Measurements from ENCODE around the gene KRTAP10-4. TPM values are rescaled to one million over a fixed set of nuclear protein-coding genes. Genes with fewer than 3 reads are reported as not detected.
"Not testable (repeated sequence)": the region's sequence is repeated elsewhere in the genome, so short reads cannot be mapped to it uniquely, and the experiment has no call there.

KRTAP10-4 gene
- total and polyA plus RNA-seq, 2 donors (not counting 1 experiment from before 2014, with no cell fraction given): not detected

- WGBS (ENCODE audit: insufficient coverage): 82% methylated on average over 22 of the region's 22 CpGs
- Histone ChIP-seq H3K4me3 (ENCODE audit: control extremely low read depth in 1 of 5, extremely low read depth in 1 of 5, insufficient read depth in 1 of 5, low read depth in 2 of 5, low read length in 4 of 5) (no peak overlapping the region), H3K27ac (ENCODE audit: low read length in 2 of 2) (no peak overlapping the region), H3K4me1 (ENCODE audit: control insufficient read depth in 2 of 2, insufficient read depth in 2 of 2, low read length in 2 of 2) (no peaks in the 10 kb centered on the region), H3K36me3 (replicated peaks in 1 of 2; ENCODE audit: control extremely low read depth in 1 of 2, control insufficient read depth in 1 of 2, extremely low read depth in 1 of 2, insufficient read depth in 2 of 2, low read length in 1 of 2) (no peaks in the 10 kb centered on the region), H2AFZ (ENCODE audit: insufficient read depth, low read depth, low read length, poor library complexity, severe bottlenecking) (no peak overlapping the region), H3K9me3 (ENCODE audit: control extremely low read depth in 1 of 3, control insufficient read depth in 2 of 3, insufficient read depth in 1 of 3, low read length in 2 of 3) (peaks cover 3 to 56% (median 28%) of the 10 kb centered on the region in 3 donors), H3K9ac (ENCODE audit: low read length) (no peak overlapping the region), H3K27me3 (replicated peaks in 1 of 4; ENCODE audit: control extremely low read depth in 1 of 4, control insufficient read depth in 3 of 4, insufficient read depth in 4 of 4, low read length in 3 of 4) (peaks cover 0 to 4% (median 2%) of the 10 kb centered on the region in 4 experiments), H3K4me2 (replicated peaks; ENCODE audit: low read depth, low read length, poor library complexity, severe bottlenecking) (no peak overlapping the region), H4K20me1 (ENCODE audit: control insufficient read depth, insufficient read depth, low read length, poor library complexity, severe bottlenecking) (no peaks in the 10 kb centered on the region), H3K79me2 (ENCODE audit: control insufficient read depth, insufficient read depth, low read length) (no peaks in the 10 kb centered on the region)
- TF ChIP-seq EZH2 (IDR thresholded peaks at IDR 0.05; ENCODE audit: borderline replicate concordance, insufficient read depth, low read depth, low read length, poor library complexity, severe bottlenecking) (no peak), CTCF (IDR thresholded peaks at IDR 0.05) (no peak)
- DNase-seq (no peak), ATAC-seq (ENCODE audit: low read depth) (no peak)
- peaks cover 29% of the 10 kb centered on the region for H3K27me3 Mint-ChIP-seq
- peaks cover 6% of the 10 kb centered on the region for H3K9me3 Mint-ChIP-seq (ENCODE audit: insufficient read depth)
- intact Hi-C loops (cut with micrococcal nuclease): no loop called here
- H3K4me1 Mint-ChIP-seq: no peaks in the 10 kb centered on the region
- no peak overlapping the region for H3K27ac Mint-ChIP-seq
- CTCF ChIA-PET: no interaction called here
- no peak overlapping the region for H3K4me3 Mint-ChIP-seq
- POLR2A ChIA-PET: no interaction called here
These were observed 5.7 kb downstream of the KRTAP10-4 start for GRCh38 chr21:44579056-44579832.

GRCh38 chr21:44579833-44580144, 6.3 kb downstream of the KRTAP10-4 start:
- TF ChIP-seq EZH2 (IDR thresholded peaks at IDR 0.05; ENCODE audit: borderline replicate concordance, insufficient read depth, low read depth, low read length, poor library complexity, severe bottlenecking) (no peak), CTCF (IDR thresholded peaks at IDR 0.05) (no peak)
- ATAC-seq (ENCODE audit: low read depth) (no peak), DNase-seq (no peak)
- no peaks in the 10 kb centered on the region for H3K4me1 ChIP-seq (ENCODE audit: control insufficient read depth in 2 of 2, insufficient read depth in 2 of 2, low read length in 2 of 2)
- no peaks in the 10 kb centered on the region for H4K20me1 ChIP-seq (ENCODE audit: control insufficient read depth, insufficient read depth, low read length, poor library complexity, severe bottlenecking)
- no peaks in the 10 kb centered on the region for H3K36me3 ChIP-seq (replicated peaks in 1 of 2; ENCODE audit: control extremely low read depth in 1 of 2, control insufficient read depth in 1 of 2, extremely low read depth in 1 of 2, insufficient read depth in 2 of 2, low read length in 1 of 2)
- peaks cover 6% of the 10 kb centered on the region for H3K9me3 Mint-ChIP-seq (ENCODE audit: insufficient read depth)
- ChIA-PET POLR2A (no interaction called here), CTCF (no interaction called here)
- no peak overlapping the region for H3K4me3 Mint-ChIP-seq
- H3K4me2 ChIP-seq (replicated peaks; ENCODE audit: low read depth, low read length, poor library complexity, severe bottlenecking): no peak overlapping the region
- peaks cover 0 to 6% (median 2%) of the 10 kb centered on the region in 4 experiments for H3K27me3 ChIP-seq (replicated peaks in 1 of 4; ENCODE audit: control extremely low read depth in 1 of 4, control insufficient read depth in 3 of 4, insufficient read depth in 4 of 4, low read length in 3 of 4)
- H3K79me2 ChIP-seq (ENCODE audit: control insufficient read depth, insufficient read depth, low read length): no peaks in the 10 kb centered on the region
- H3K4me3 ChIP-seq (ENCODE audit: control extremely low read depth in 1 of 5, extremely low read depth in 1 of 5, insufficient read depth in 1 of 5, low read depth in 2 of 5, low read length in 4 of 5): no peak overlapping the region
- H3K9me3 ChIP-seq (ENCODE audit: control extremely low read depth in 1 of 3, control insufficient read depth in 2 of 3, insufficient read depth in 1 of 3, low read length in 2 of 3): peaks cover 3 to 56% (median 28%) of the 10 kb centered on the region in 3 donors
- no peaks in the 10 kb centered on the region for H3K4me1 Mint-ChIP-seq
- 85% methylated on average over 7 of the region's 7 CpGs for WGBS (ENCODE audit: insufficient coverage)
- no peak overlapping the region for H3K27ac Mint-ChIP-seq
- intact Hi-C loops (cut with micrococcal nuclease): no loop called here
- H3K27ac ChIP-seq (ENCODE audit: low read length in 2 of 2): no peak overlapping the region
- H3K9ac ChIP-seq (ENCODE audit: low read length): no peak overlapping the region
- H2AFZ ChIP-seq (ENCODE audit: insufficient read depth, low read depth, low read length, poor library complexity, severe bottlenecking): no peak overlapping the region
- peaks cover 30% of the 10 kb centered on the region for H3K27me3 Mint-ChIP-seq

GRCh38 chr21:44580231-44580821, 6.8 kb downstream of the KRTAP10-4 start, which contains the start of gene KRTAP10-5:
Gene KRTAP10-5, minus strand, starts transcription at chr21:44580604. Its CDS starts 26 bp downstream, at chr21:44580578.
- peaks cover 31% of the 10 kb centered on the region for H3K27me3 Mint-ChIP-seq
- peaks cover 3 to 56% (median 28%) of the 10 kb centered on the region in 3 donors for H3K9me3 ChIP-seq (ENCODE audit: control extremely low read depth in 1 of 3, control insufficient read depth in 2 of 3, insufficient read depth in 1 of 3, low read length in 2 of 3)
- H3K27ac ChIP-seq (ENCODE audit: low read length in 2 of 2); H3K4me3 ChIP-seq (ENCODE audit: control extremely low read depth in 1 of 5, extremely low read depth in 1 of 5, insufficient read depth in 1 of 5, low read depth in 2 of 5, low read length in 4 of 5); intact Hi-C loops (cut with micrococcal nuclease); H3K79me2 ChIP-seq (ENCODE audit: control insufficient read depth, insufficient read depth, low read length); H3K36me3 ChIP-seq (replicated peaks in 1 of 2; ENCODE audit: control extremely low read depth in 1 of 2, control insufficient read depth in 1 of 2, extremely low read depth in 1 of 2, insufficient read depth in 2 of 2, low read length in 1 of 2); H4K20me1 ChIP-seq (ENCODE audit: control insufficient read depth, insufficient read depth, low read length, poor library complexity, severe bottlenecking); H3K9ac ChIP-seq (ENCODE audit: low read length); POLR2A ChIA-PET; H2AFZ ChIP-seq (ENCODE audit: insufficient read depth, low read depth, low read length, poor library complexity, severe bottlenecking); H3K27ac Mint-ChIP-seq; H3K4me2 ChIP-seq (replicated peaks; ENCODE audit: low read depth, low read length, poor library complexity, severe bottlenecking); H3K4me1 ChIP-seq (ENCODE audit: control insufficient read depth in 2 of 2, insufficient read depth in 2 of 2, low read length in 2 of 2); H3K4me3 Mint-ChIP-seq; H3K4me1 Mint-ChIP-seq; H3K9me3 Mint-ChIP-seq (ENCODE audit: insufficient read depth); H3K27me3 ChIP-seq (replicated peaks in 1 of 4; ENCODE audit: control extremely low read depth in 1 of 4, control insufficient read depth in 3 of 4, insufficient read depth in 4 of 4, low read length in 3 of 4); DNase-seq; CTCF ChIA-PET; ATAC-seq (ENCODE audit: low read depth): not testable (repeated sequence)
- WGBS (ENCODE audit: insufficient coverage): 59% methylated on average over 16 of the region's 19 CpGs
